ENCODE data around the gene SLC6A7.

DNA sequence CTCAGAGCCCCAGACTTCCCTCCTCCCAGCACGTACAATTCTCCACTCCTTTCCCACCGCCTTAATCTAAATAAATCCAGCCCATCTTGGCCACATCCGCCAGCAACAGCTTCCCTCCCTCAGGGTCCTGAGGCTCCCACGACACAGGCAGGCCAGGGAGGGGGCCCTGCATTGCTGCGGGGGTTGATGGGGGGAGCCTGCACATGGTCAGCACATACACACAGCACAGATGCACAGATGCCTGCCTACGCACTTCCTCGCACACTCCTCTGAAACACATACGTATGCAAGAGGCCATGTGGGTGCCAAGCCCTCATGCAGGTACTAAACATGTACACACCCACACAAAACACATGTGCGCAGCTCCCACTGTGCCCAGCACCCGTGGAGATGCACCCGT is 49.0 kb upstream of the SLC6A7 start:
- TF ChIP-seq, protein P1, sequence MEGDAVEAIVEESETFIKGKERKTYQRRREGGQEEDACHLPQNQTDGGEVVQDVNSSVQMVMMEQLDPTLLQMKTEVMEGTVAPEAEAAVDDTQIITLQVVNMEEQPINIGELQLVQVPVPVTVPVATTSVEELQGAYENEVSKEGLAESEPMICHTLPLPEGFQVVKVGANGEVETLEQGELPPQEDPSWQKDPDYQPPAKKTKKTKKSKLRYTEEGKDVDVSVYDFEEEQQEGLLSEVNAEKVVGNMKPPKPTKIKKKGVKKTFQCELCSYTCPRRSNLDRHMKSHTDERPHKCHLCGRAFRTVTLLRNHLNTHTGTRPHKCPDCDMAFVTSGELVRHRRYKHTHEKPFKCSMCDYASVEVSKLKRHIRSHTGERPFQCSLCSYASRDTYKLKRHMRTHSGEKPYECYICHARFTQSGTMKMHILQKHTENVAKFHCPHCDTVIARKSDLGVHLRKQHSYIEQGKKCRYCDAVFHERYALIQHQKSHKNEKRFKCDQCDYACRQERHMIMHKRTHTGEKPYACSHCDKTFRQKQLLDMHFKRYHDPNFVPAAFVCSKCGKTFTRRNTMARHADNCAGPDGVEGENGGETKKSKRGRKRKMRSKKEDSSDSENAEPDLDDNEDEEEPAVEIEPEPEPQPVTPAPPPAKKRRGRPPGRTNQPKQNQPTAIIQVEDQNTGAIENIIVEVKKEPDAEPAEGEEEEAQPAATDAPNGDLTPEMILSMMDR (conservative IDR thresholded peaks at IDR 0.05; ENCODE audit: low read length): no peak
- TF ChIP-seq EZH2phosphoT487 (IDR thresholded peaks at IDR 0.05; ENCODE audit: borderline replicate concordance): no peak

Data from Loucy (cell line).